ENCODE measurements around the gene SGMS2. TPM values are rescaled to one million over a fixed set of nuclear protein-coding genes. Genes with fewer than 3 reads are reported as not detected.
"Not testable (repeated sequence)": the region's sequence is repeated elsewhere in the genome, so short reads cannot be mapped to it uniquely, and the experiment has no call there.

Gene SGMS2
- total RNA-seq, 2 experiments from 2014 or later: 0.14 to 0.40 TPM

DNA sequence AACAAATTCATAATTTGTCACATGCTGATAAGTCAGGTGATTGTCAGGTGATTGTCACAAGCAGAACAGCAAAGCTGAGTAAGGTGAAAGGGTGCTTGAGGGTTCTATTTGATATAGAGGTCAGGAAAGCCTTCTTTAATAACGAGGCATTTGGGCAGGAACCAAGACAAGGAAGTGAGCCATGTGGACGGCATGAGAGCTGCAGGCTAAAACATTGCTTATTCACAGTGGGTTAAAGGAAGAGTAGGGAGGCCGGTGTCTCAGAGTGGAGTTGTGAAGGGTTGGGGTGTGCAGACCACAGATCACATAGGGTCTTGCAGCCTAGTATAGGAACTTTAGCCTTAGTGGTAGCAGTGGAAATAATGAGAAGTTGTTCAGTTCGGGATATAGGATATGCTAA is 75.3 kb downstream of the SGMS2 start:
- DNase-seq: no peak
- peaks cover 4% of the 10 kb centered on the region for H3K9me3 Mint-ChIP-seq
- intact Hi-C loops (cut with micrococcal nuclease): no loop called here

DNA sequence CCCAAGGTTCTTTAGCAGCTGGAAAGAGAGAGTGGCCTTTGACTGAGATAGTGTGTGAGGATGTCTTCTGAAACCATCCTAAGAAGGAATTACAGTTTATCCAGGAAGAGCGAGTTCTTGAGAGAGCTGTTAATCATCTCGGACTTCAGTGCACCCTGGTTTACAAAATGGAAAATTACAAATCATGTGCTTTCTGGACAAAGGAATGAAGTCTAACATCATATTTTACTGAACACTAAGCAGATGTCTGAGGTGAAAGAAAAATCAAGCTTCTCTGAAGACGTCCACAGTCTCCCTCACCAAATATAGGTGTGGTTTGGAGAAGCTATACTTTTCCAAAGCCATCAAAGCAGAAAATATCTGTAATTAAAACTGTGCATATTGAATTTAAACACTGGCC is 75.8 kb downstream of the SGMS2 start:
- CTCF ChIA-PET: interaction anchor here (1.2 to 1.4 kb wide), 3 partner anchors 10 to 142 kb away, joined by 3 to 4 read pairs (median 4); no protein-coding TSS in a partner anchor
- POLR2A ChIA-PET: no interaction called here
- no peak overlapping the region for H3K4me3 Mint-ChIP-seq

More for the DNA sequence above, 75.3 kb downstream of the SGMS2 start:
- TF ChIP-seq, protein P1, sequence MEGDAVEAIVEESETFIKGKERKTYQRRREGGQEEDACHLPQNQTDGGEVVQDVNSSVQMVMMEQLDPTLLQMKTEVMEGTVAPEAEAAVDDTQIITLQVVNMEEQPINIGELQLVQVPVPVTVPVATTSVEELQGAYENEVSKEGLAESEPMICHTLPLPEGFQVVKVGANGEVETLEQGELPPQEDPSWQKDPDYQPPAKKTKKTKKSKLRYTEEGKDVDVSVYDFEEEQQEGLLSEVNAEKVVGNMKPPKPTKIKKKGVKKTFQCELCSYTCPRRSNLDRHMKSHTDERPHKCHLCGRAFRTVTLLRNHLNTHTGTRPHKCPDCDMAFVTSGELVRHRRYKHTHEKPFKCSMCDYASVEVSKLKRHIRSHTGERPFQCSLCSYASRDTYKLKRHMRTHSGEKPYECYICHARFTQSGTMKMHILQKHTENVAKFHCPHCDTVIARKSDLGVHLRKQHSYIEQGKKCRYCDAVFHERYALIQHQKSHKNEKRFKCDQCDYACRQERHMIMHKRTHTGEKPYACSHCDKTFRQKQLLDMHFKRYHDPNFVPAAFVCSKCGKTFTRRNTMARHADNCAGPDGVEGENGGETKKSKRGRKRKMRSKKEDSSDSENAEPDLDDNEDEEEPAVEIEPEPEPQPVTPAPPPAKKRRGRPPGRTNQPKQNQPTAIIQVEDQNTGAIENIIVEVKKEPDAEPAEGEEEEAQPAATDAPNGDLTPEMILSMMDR (IDR thresholded peaks at IDR 0.05): no peak
- no peak for ATAC-seq
- H3K36me3 Mint-ChIP-seq (ENCODE audit: low read depth): no peaks in the 10 kb centered on the region
- no peaks in the 10 kb centered on the region for H3K4me1 Mint-ChIP-seq (ENCODE audit: low read depth)
- no peak overlapping the region for H3K27ac Mint-ChIP-seq
- peaks cover 23% of the 10 kb centered on the region for H3K27me3 Mint-ChIP-seq
- ChIA-PET CTCF (interaction anchor here (1.3 kb wide), 1 partner anchor 13 kb away, joined by 4 read pairs; no protein-coding TSS in a partner anchor), POLR2A (no interaction called here)
- H3K4me3 Mint-ChIP-seq: no peak overlapping the region

DNA sequence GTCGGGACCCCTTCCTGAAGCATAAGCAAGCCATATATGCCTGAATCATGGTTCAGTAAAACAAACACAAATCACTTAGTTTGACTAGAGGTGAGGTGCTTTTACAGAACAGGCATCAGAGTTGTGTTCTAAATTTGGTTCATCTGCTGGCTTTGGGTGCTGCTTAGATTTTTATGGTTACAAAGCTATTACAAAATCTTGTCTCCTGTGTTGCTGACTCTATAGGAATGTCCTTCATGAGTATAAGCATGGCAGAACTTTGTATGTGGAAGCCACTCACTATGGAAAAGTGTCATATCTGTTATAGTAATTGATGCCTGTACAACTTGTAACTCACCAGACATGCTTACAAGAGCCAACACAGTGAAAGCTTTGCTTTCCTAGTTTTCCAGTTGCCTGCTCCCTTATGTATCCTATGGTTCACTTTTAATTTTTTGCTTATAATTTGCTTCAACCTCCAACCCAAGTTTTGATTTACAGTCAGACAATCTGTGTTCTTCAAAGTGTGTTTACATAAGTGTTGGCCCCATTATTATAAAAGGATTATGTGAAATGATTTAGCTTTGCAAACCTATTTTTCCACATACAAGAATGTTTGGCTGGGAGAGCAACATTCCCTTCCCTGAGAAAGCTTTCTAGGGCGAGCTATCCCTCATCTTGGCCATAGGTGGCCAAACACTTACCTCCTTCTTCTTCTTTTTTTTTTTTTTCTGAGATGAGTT is 76.6 kb downstream of the SGMS2 start:
- ATAC-seq: no peak
- ChIA-PET CTCF (interaction anchor here (1.2 to 2.6 kb wide), 3 partner anchors 9 to 143 kb away, joined by 3 to 18 read pairs (median 4); no protein-coding TSS in a partner anchor), POLR2A (interaction anchor here (0.6 kb wide), 1 partner anchor 143 kb away, joined by 3 read pairs; no protein-coding TSS in a partner anchor)
- Mint-ChIP-seq H3K27me3 (peaks cover 19% of the 10 kb centered on the region), H3K4me1 (ENCODE audit: low read depth) (no peaks in the 10 kb centered on the region), H3K36me3 (ENCODE audit: low read depth) (no peaks in the 10 kb centered on the region), H3K27ac (no peak overlapping the region), H3K9me3 (peaks cover 4% of the 10 kb centered on the region), H3K4me3 (no peak overlapping the region)
- TF ChIP-seq, protein P1 (IDR thresholded peaks at IDR 0.05): no peak
- no peak for DNase-seq
- intact Hi-C loops (cut with micrococcal nuclease): no loop called here

More for the DNA sequence above, 75.8 kb downstream of the SGMS2 start:
- no peak for ATAC-seq
- H3K27ac Mint-ChIP-seq: no peak overlapping the region
- H3K36me3 Mint-ChIP-seq (ENCODE audit: low read depth): no peaks in the 10 kb centered on the region
- intact Hi-C loops (cut with micrococcal nuclease): no loop called here
- H3K4me1 Mint-ChIP-seq (ENCODE audit: low read depth): no peaks in the 10 kb centered on the region
- H3K9me3 Mint-ChIP-seq: peaks cover 4% of the 10 kb centered on the region
- no peak for DNase-seq
- TF ChIP-seq, protein P1 (IDR thresholded peaks at IDR 0.05): no peak
- peaks cover 19% of the 10 kb centered on the region for H3K27me3 Mint-ChIP-seq

DNA sequence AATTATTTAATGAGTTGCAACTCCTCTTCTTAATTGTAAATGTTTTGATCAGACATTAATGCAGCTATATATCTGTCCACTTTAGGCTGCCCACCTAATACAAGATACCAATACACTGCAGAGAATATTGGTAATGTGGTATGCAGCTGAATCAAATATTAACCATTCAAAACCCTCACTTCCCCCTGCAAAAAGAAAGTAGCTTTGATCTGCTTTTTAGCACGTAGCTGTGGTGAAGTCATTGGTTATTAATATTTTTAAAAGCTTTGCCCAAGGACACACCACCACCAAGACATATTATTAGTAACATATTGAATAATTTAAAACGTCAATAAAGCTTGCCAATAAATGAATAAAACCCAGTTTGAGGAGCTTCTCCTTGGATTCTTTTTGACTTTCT is 78.0 kb downstream of the SGMS2 start:
- Mint-ChIP-seq H3K27ac (no peak overlapping the region), H3K4me3 (no peak overlapping the region), H3K36me3 (ENCODE audit: low read depth) (no peaks in the 10 kb centered on the region), H3K9me3 (peaks cover 4% of the 10 kb centered on the region), H3K27me3 (peaks cover 15% of the 10 kb centered on the region), H3K4me1 (ENCODE audit: low read depth) (no peaks in the 10 kb centered on the region)
- DNase-seq (no peak), ATAC-seq (no peak)
- intact Hi-C loops (cut with micrococcal nuclease): no loop called here
- ChIA-PET CTCF (interaction anchor here (2.6 kb wide), 1 partner anchor 10 kb away, joined by 18 read pairs; no protein-coding TSS in a partner anchor), POLR2A (no interaction called here)
- TF ChIP-seq, protein P1 (IDR thresholded peaks at IDR 0.05): no peak

DNA sequence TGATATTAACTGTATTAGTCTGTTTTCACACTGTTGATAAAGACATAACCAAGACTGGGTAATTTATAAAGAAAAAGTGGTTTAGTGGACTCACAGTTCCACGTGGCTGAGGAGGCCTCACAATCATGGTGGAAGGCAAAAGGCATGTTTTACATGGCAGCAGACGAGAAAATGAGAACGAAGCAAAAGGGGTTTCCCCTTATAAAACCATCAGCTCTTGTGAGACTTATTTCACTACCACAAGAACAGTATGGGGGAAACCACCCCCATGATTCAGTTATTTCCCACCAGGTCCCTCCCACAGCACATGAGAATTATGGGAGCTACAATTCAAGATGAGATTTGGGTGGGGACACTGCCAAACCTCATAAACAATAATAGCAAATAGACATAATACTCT is 80.3 kb downstream of the SGMS2 start:
- H3K4me3 Mint-ChIP-seq, POLR2A ChIA-PET, CTCF ChIA-PET: not testable (repeated sequence)

More for the DNA sequence above, 80.3 kb downstream of the SGMS2 start:
- intact Hi-C loops (cut with micrococcal nuclease); H3K4me1 Mint-ChIP-seq (ENCODE audit: low read depth); H3K36me3 Mint-ChIP-seq (ENCODE audit: low read depth); H3K27ac Mint-ChIP-seq; H3K9me3 Mint-ChIP-seq; ATAC-seq: not testable (repeated sequence)
- peaks cover 11% of the 10 kb centered on the region for H3K27me3 Mint-ChIP-seq
- peak; percentile 5 for DNase-seq

Measured in activated CD8-positive, alpha-beta T cell treated with anti-CD3 and anti-CD28 coated beads for 36 hours (primary cell).